Esophagus muscularis mucosa (tissue), 4 donors: ENCODE data around the gene NOP56. TPM values are rescaled to one million over a fixed set of nuclear protein-coding genes. Genes with fewer than 3 reads are reported as not detected.

Experiments used
- DNase-seq: peaks from one replicate; pipeline ENCODE4 v3.0.0-alpha.2; 2017; ENCODE audit errors: extremely low spot score
- H3K27ac ChIP-seq, 4 donors: fragments of 200-600 bp; sonication (generic); replicated peaks in 1 of 4; 1 replicate in 3 of 4; 2 replicates in 1 of 4; pipeline ENCODE4 v1.5.1; 2016 to 2019; ENCODE audit warnings: mild to moderate bottlenecking in 1 of 4
- H3K27me3 ChIP-seq, 4 donors: fragments of 200-600 bp; sonication (generic); one replicate each; pipeline versions ENCODE4 v1.5.1 to v1.6.0; 2016 to 2019
- H3K36me3 ChIP-seq, 4 donors: fragments of 200-600 bp; sonication (generic); one replicate each; pipeline ENCODE4 v1.5.1; 2016 to 2019
- H3K4me1 ChIP-seq, 4 donors: fragments of 200-600 bp; sonication (generic); one replicate each; pipeline ENCODE4 v1.5.1; 2016 to 2019
- H3K4me3 ChIP-seq, 4 donors: fragments of 200-600 bp; sonication (generic); 1 replicate in 2 of 4; 2 replicates in 2 of 4; pipeline ENCODE4 v1.5.1; 2016 to 2019; ENCODE audit warnings: mild to moderate bottlenecking in 4 of 4, moderate library complexity in 1 of 4
- H3K9me3 ChIP-seq, 4 donors: fragments of 200-600 bp; sonication (generic); 1 replicate in 3 of 4; 2 replicates in 1 of 4; pipeline ENCODE4 v1.5.1; 2016 to 2019
- EP300 ChIP-seq: sonication (generic); formaldehyde crosslinking; IDR thresholded peaks from one replicate; pipeline ENCODE4 v1.6.1; 2017; ENCODE audit warnings: antibody characterized with exemption
- POLR2A ChIP-seq: fragments of 450-650 bp; IDR thresholded peaks from one replicate; pipeline ENCODE4 v1.6.1; 2017; ENCODE audit warnings: antibody characterized with exemption, moderate library complexity, mild to moderate bottlenecking, low read depth
- POLR2AphosphoS5 ChIP-seq, 2 donors: sonication (generic); formaldehyde crosslinking; IDR thresholded peaks; one replicate each; pipeline ENCODE4 v1.6.1; 2017; ENCODE audit warnings: antibody characterized with exemption in 2 of 2
- WGBS: methylation state at CpG from one replicate; pipeline ENCODE4 v1.1.5; 2018; 5-methylcytosine and 5-hydroxymethylcytosine counted together
- intact Hi-C: fragments of 100-400 bp; cut with DNase I; formaldehyde crosslinking; loops from one replicate; pipeline ENCODE4 v1.15.1; 2023
- total RNA-seq, 4 donors: library from RNA; depleted of rRNA; stranded (reverse); fragments of >200 nt; gene quantifications; one replicate each; pipeline versions ENCODE4 v1.1.0 to v1.2.1, GENCODE V29; 2016
- TF ChIP-seq, protein P1 (sequence below), 3 experiments: fragments of 200-600 bp in 2 of 3; fragments of 450-650 bp in 1 of 3; sonication (generic) in 2 of 3; IDR thresholded peaks; one replicate each; pipeline ENCODE4 v1.5.1; 2017 to 2019; ENCODE audit warnings: antibody characterized with exemption in 3 of 3, mild to moderate bottlenecking in 2 of 3, moderate library complexity in 1 of 3

NOP56 gene
- total RNA-seq, 4 donors from 2014 or later = 31.6 to 96.4 (median 62.8) TPM

DNA sequence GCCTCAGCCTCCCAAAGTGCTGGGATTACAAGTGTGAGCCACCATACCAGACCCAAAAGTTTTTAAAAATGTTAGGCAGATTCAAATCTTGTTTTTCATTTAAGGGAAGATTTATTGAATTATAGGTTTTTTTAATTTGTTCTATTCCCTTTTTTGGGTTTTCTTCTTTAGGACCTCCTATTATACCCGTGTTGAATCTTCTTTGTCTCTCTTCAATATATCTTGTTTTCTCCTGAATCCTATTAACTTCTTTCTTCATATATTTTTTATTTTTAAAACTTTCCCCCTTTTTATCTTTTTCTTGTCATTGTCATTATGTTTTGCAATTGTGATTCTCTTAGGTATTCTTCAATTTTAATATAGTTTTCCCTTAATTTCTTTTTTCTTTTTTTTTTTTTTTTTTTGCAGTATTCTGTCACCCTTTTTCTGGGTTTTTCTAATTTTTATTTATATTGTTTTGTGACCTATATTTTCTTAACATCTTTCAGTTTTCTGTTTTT, 45.9 kb upstream of the NOP56 start:
- DNase-seq = no peak
- peaks cover 0 to 19% (median 0%) of the 10 kb centered on the region in 4 donors for H3K27me3 ChIP-seq
- no peak overlapping the region for H3K27ac ChIP-seq
- H3K4me1 ChIP-seq = no peaks in the 10 kb centered on the region
- H3K9me3 ChIP-seq = peaks cover 0 to 24% (median 20%) of the 10 kb centered on the region in 4 donors
- no peaks in the 10 kb centered on the region for H3K36me3 ChIP-seq
- 95% methylated on average over 1 of the region's 1 CpG for WGBS
- intact Hi-C loops = no loop called here
- no peak for TF ChIP-seq POLR2A
- TF ChIP-seq, protein P1, sequence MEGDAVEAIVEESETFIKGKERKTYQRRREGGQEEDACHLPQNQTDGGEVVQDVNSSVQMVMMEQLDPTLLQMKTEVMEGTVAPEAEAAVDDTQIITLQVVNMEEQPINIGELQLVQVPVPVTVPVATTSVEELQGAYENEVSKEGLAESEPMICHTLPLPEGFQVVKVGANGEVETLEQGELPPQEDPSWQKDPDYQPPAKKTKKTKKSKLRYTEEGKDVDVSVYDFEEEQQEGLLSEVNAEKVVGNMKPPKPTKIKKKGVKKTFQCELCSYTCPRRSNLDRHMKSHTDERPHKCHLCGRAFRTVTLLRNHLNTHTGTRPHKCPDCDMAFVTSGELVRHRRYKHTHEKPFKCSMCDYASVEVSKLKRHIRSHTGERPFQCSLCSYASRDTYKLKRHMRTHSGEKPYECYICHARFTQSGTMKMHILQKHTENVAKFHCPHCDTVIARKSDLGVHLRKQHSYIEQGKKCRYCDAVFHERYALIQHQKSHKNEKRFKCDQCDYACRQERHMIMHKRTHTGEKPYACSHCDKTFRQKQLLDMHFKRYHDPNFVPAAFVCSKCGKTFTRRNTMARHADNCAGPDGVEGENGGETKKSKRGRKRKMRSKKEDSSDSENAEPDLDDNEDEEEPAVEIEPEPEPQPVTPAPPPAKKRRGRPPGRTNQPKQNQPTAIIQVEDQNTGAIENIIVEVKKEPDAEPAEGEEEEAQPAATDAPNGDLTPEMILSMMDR (IDR thresholded peaks at IDR 0.05) = no peak
- no peak for TF ChIP-seq EP300
- TF ChIP-seq POLR2AphosphoS5 (IDR thresholded peaks at IDR 0.05) = no peak
- no peak overlapping the region for H3K4me3 ChIP-seq

DNA sequence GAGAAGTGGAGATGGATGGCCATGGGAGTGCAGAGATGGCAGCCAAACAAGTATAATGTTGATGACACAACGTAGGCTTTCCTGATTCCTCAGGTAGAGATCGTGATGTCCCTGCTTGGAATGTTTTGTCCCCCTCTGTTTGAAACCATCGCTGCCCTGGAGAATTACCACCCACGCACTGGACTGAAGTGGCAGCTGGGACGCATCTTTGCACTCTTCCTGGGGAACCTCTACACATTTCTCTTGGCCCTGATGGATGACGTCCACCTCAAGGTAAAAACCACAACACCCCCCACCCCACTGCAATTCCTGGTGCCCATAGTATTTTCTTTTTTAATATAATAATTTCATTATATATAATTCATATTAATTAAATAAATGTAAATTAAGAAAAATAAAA, 42.1 kb upstream of the NOP56 start:
- intact Hi-C loops = no loop called here

DNA sequence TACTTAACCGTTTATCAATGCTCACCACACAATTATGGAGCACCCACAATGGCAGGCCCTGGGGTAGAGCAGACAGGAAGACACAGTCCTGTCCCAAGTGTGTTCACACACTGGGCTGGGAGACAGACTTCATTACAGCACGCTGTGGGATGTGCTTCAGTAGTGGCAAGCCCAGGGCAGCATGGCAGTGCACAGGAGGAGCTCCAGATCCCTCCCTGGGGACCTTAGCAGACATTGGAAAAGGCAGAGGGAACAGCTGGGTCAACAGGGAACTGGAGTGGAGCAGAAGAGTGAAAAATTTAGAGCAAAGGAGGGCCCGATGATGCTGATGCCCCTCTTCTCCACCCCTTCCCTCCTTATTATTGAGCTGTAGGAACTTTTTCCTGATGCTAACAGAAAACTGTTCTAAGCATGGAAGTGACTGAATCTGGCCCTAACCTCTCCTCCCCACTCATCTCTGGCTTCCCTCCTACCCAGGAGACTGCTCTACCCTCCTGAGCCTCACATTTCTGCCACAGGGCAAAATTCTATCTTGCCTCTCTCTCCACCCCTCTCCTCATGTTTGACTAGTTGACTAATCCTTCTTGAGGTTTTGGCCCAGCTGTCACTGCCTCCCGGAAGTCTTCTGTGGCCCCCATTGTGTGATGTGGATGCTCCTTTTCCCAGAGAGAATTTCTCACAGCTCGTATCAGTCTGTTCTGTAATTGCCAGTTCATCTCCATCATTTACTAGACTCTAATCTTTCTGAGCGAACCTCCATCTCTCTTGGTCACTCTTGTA, 41.3 kb upstream of the NOP56 start:
- intact Hi-C loops = no loop called here
- TF ChIP-seq EP300 (no peak), POLR2A (no peak), POLR2AphosphoS5 (IDR thresholded peaks at IDR 0.05) (no peak)
- TF ChIP-seq, protein P1 (IDR thresholded peaks at IDR 0.05) = no peak

More for the DNA sequence above, 42.1 kb upstream of the NOP56 start:
- H3K4me1 ChIP-seq = no peaks in the 10 kb centered on the region
- no peak for DNase-seq
- peaks cover 0 to 19% (median 0%) of the 10 kb centered on the region in 4 donors for H3K27me3 ChIP-seq
- peaks cover 0 to 22% (median 19%) of the 10 kb centered on the region in 4 donors for H3K9me3 ChIP-seq
- H3K36me3 ChIP-seq = no peaks in the 10 kb centered on the region
- 70% methylated on average over 6 of the region's 6 CpGs for WGBS
- TF ChIP-seq POLR2AphosphoS5 (IDR thresholded peaks at IDR 0.05) = no peak
- TF ChIP-seq, protein P1 (IDR thresholded peaks at IDR 0.05) = no peak
- no peak for TF ChIP-seq POLR2A
- TF ChIP-seq EP300 = no peak
- no peak overlapping the region for H3K27ac ChIP-seq
- no peak overlapping the region for H3K4me3 ChIP-seq

DNA sequence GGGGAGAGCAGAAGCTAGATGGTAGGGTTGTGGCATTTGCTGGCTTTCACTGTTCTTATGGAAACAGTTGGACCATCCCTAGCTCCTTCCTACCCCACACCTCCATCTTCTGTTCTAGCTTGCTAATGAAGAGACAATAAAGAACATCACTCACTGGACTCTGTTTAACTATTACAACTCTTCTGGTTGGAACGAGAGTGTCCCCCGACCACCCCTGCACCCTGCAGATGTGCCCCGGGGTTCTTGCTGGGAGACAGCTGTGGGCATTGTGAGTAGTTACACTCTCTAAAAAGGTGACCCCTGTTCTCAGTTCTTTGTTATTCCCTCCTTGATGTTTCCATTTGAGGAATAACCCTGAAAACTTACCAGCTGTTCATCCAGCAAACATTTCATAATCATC, 40.4 kb upstream of the NOP56 start:
- H3K27ac ChIP-seq = no peak overlapping the region
- TF ChIP-seq, protein P1 (IDR thresholded peaks at IDR 0.05) = no peak
- TF ChIP-seq POLR2A (no peak), POLR2AphosphoS5 (IDR thresholded peaks at IDR 0.05) (no peak), EP300 (no peak)
- intact Hi-C loops = no loop called here
- H3K4me1 ChIP-seq = no peaks in the 10 kb centered on the region
- DNase-seq = peak; percentile 91
- 70% methylated on average over 3 of the region's 3 CpGs for WGBS
- H3K27me3 ChIP-seq = peaks cover 0 to 25% (median 0%) of the 10 kb centered on the region in 4 donors
- H3K4me3 ChIP-seq = no peak overlapping the region
- H3K9me3 ChIP-seq = peaks cover 0 to 5% (median 4%) of the 10 kb centered on the region in 4 donors
- H3K36me3 ChIP-seq = no peaks in the 10 kb centered on the region

More for the DNA sequence above, 41.3 kb upstream of the NOP56 start:
- WGBS = 69% methylated on average over 6 of the region's 6 CpGs
- Histone ChIP-seq H3K27ac (no peak overlapping the region), H3K9me3 (peaks cover 0 to 14% (median 11%) of the 10 kb centered on the region in 4 donors), H3K27me3 (peaks cover 0 to 19% (median 0%) of the 10 kb centered on the region in 4 donors), H3K36me3 (no peaks in the 10 kb centered on the region), H3K4me1 (no peaks in the 10 kb centered on the region), H3K4me3 (no peak overlapping the region)
- DNase-seq = peak; percentile 86
